ENCODE measurements around the gene CLDN7. TPM values are rescaled to one million over a fixed set of nuclear protein-coding genes. Genes with fewer than 3 reads are reported as not detected.

The CLDN7 gene
- total RNA-seq, 1 donor from 2014 or later = 10.5 TPM

- DNase-seq (ENCODE audit: low read depth) (no peak), FAIRE-seq (no peak)
- Histone ChIP-seq H3K4me2 (ENCODE audit: low read length) (no peak overlapping the region), H3K9me3 (ENCODE audit: insufficient read depth, low read depth, low read length) (no peaks in the 10 kb centered on the region), H3K4me3 (ENCODE audit: insufficient read depth, low read depth, low read length) (no peak overlapping the region), H2AFZ (ENCODE audit: low read depth, low read length) (no peak overlapping the region), H3K27me3 (ENCODE audit: insufficient read depth, low read length) (peaks cover 55% of the 10 kb centered on the region), H3K27ac (ENCODE audit: low read depth, low read length) (no peak overlapping the region), H3K36me3 (ENCODE audit: insufficient read depth, low read length) (no peaks in the 10 kb centered on the region), H3K4me1 (ENCODE audit: insufficient read depth, low read length) (no peaks in the 10 kb centered on the region), H3K9ac (ENCODE audit: low read length) (no peak overlapping the region), H3K79me2 (ENCODE audit: insufficient read depth, low read length) (no peaks in the 10 kb centered on the region), H4K20me1 (ENCODE audit: insufficient read depth, low read length) (no peaks in the 10 kb centered on the region)
- Mint-ChIP-seq H3K4me3 (ENCODE audit: unreplicated experiment) (no peak overlapping the region), H3K36me3 (ENCODE audit: low read depth, unreplicated experiment) (peaks cover 2% of the 10 kb centered on the region), H3K27me3 (ENCODE audit: low read depth, unreplicated experiment) (peaks cover 72% of the 10 kb centered on the region), H3K27ac (ENCODE audit: unreplicated experiment) (no peak overlapping the region), H3K9me3 (ENCODE audit: unreplicated experiment) (no peaks in the 10 kb centered on the region), H3K4me1 (ENCODE audit: low read depth, unreplicated experiment) (peaks cover 2% of the 10 kb centered on the region)
- no peak for TF ChIP-seq CTCF (IDR thresholded peaks at IDR 0.05; ENCODE audit: insufficient read depth, low read depth, low read length)
- no peak for TF ChIP-seq EZH2 (IDR thresholded peaks at IDR 0.05; ENCODE audit: insufficient read depth, low read length)
Observed at GRCh38 chr17:7289256-7290032, 27.2 kb upstream of the CLDN7 start.

GRCh38 chr17:7285679-7286078 lies 23.4 kb upstream of the CLDN7 start:
- Histone ChIP-seq H3K4me1 (ENCODE audit: insufficient read depth, low read length) (peaks cover 13% of the 10 kb centered on the region), H3K27me3 (ENCODE audit: insufficient read depth, low read length) (peaks cover 37% of the 10 kb centered on the region), H3K4me2 (ENCODE audit: low read length) (no peak overlapping the region), H4K20me1 (ENCODE audit: insufficient read depth, low read length) (no peaks in the 10 kb centered on the region), H2AFZ (ENCODE audit: low read depth, low read length) (no peak overlapping the region), H3K4me3 (ENCODE audit: insufficient read depth, low read depth, low read length) (no peak overlapping the region), H3K9me3 (ENCODE audit: insufficient read depth, low read depth, low read length) (no peaks in the 10 kb centered on the region), H3K36me3 (ENCODE audit: insufficient read depth, low read length) (no peaks in the 10 kb centered on the region), H3K27ac (ENCODE audit: low read depth, low read length) (no peak overlapping the region), H3K9ac (ENCODE audit: low read length) (no peak overlapping the region), H3K79me2 (ENCODE audit: insufficient read depth, low read length) (no peaks in the 10 kb centered on the region)
- H3K36me3 Mint-ChIP-seq (ENCODE audit: low read depth, unreplicated experiment) = peaks cover 2% of the 10 kb centered on the region
- no peaks in the 10 kb centered on the region for H3K9me3 Mint-ChIP-seq (ENCODE audit: unreplicated experiment)
- DNase-seq (ENCODE audit: low read depth) (no peak), FAIRE-seq (no peak)
- H3K4me3 Mint-ChIP-seq (ENCODE audit: unreplicated experiment) = no peak overlapping the region
- no peaks in the 10 kb centered on the region for H3K4me1 Mint-ChIP-seq (ENCODE audit: low read depth, unreplicated experiment)
- TF ChIP-seq CTCF (IDR thresholded peaks at IDR 0.05; ENCODE audit: insufficient read depth, low read depth, low read length) (no peak), EZH2 (IDR thresholded peaks at IDR 0.05; ENCODE audit: insufficient read depth, low read length) (no peak)
- peaks cover 66% of the 10 kb centered on the region for H3K27me3 Mint-ChIP-seq (ENCODE audit: low read depth, unreplicated experiment)
- H3K27ac Mint-ChIP-seq (ENCODE audit: unreplicated experiment) = no peak overlapping the region

- FAIRE-seq = no peak
- TF ChIP-seq CTCF (IDR thresholded peaks at IDR 0.05; ENCODE audit: insufficient read depth, low read depth, low read length) (no peak), EZH2 (IDR thresholded peaks at IDR 0.05; ENCODE audit: insufficient read depth, low read length) (no peak)
- no peaks in the 10 kb centered on the region for H3K36me3 ChIP-seq (ENCODE audit: insufficient read depth, low read length)
Observed at GRCh38 chr17:7284911-7285310, 22.6 kb upstream of the CLDN7 start.

More at GRCh38 chr17:7284911-7285310, 22.6 kb upstream of the CLDN7 start:
- H3K9ac ChIP-seq (ENCODE audit: low read length) = no peak overlapping the region
- H3K79me2 ChIP-seq (ENCODE audit: insufficient read depth, low read length) = no peaks in the 10 kb centered on the region
- H3K27me3 ChIP-seq (ENCODE audit: insufficient read depth, low read length) = peaks cover 33% of the 10 kb centered on the region
- H3K27ac ChIP-seq (ENCODE audit: low read depth, low read length) = no peak overlapping the region
- DNase-seq (ENCODE audit: low read depth) = no peak
- H3K9me3 Mint-ChIP-seq (ENCODE audit: unreplicated experiment) = no peaks in the 10 kb centered on the region
- no peak overlapping the region for H2AFZ ChIP-seq (ENCODE audit: low read depth, low read length)
- H3K4me3 ChIP-seq (ENCODE audit: insufficient read depth, low read depth, low read length) = no peak overlapping the region
- H3K9me3 ChIP-seq (ENCODE audit: insufficient read depth, low read depth, low read length) = no peaks in the 10 kb centered on the region
- H3K4me1 ChIP-seq (ENCODE audit: insufficient read depth, low read length) = peaks cover 14% of the 10 kb centered on the region
- H3K36me3 Mint-ChIP-seq (ENCODE audit: low read depth, unreplicated experiment) = peaks cover 2% of the 10 kb centered on the region
- H3K4me2 ChIP-seq (ENCODE audit: low read length) = no peak overlapping the region
- H3K27ac Mint-ChIP-seq (ENCODE audit: unreplicated experiment) = no peak overlapping the region
- H3K27me3 Mint-ChIP-seq (ENCODE audit: low read depth, unreplicated experiment) = peaks cover 61% of the 10 kb centered on the region
- no peaks in the 10 kb centered on the region for H3K4me1 Mint-ChIP-seq (ENCODE audit: low read depth, unreplicated experiment)
- no peaks in the 10 kb centered on the region for H4K20me1 ChIP-seq (ENCODE audit: insufficient read depth, low read length)
- H3K4me3 Mint-ChIP-seq (ENCODE audit: unreplicated experiment) = no peak overlapping the region
